ENCODE measurements around the gene DNM1. TPM values are rescaled to one million over a fixed set of nuclear protein-coding genes. Genes with fewer than 3 reads are reported as not detected.

DNM1 gene
- total and polyA plus RNA-seq, 10 of the 15 experiments (the other 5 are each of a cell fraction or from before 2014, with no cell fraction given), result 0.06 to 0.67 (median 0.19) TPM; not detected in 3

DNA sequence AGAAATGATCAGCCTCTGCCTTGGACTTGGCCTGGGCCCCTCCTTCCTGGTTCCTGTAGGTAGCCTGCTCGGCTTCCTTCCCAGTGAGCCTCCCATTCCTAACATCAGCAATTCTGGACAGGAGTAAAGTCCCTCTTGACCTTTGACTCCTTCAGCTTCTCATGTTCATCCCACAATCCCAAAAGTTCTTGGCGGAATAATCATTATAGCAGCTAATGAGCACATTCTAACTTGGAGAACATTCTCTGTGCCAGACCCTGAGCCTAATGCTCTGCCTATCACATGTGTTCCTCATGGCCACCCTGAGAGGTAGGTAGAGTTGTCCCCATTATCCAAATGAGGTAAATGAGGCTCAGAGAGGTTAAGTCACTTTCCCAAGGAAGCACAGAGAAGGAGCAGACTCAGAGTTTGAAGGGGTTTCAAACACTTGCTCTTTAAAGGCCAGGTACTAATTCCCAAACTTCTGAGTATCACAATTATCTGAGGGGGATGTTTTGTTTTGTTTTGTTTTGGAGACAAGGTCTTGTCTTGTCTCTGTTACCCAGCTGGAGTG, 94.1 kb downstream of the DNM1 start:
- BruUV-seq (replicated peaks), result no TSS peak
- no peaks in the 10 kb centered on the region for H3K79me2 ChIP-seq (ENCODE audit: control insufficient read depth, insufficient read depth, low read length)
- H3K4me1 ChIP-seq (ENCODE audit: control insufficient read depth, insufficient read depth, low read length), result no peaks in the 10 kb centered on the region
- ATAC-seq (no peak), FAIRE-seq (no peak), DNase-seq (ENCODE audit: low read depth, low spot score) (no peak)
- RAD21 ChIA-PET (ENCODE audit: unreplicated experiment), result interaction anchor here (0.8 kb wide), 1 partner anchor 44 kb away, joined by 3 read pairs; no protein-coding TSS in a partner anchor
- 75% methylated on average over 2 of the region's 2 CpGs for WGBS (ENCODE audit: insufficient coverage, insufficient replicate concordance, low lambda C conversion rate, missing lambda C conversion rate)
- H2AFZ ChIP-seq (ENCODE audit: control insufficient read depth, low read depth, low read length), result no peak overlapping the region
- intact Hi-C loops (cut with micrococcal nuclease; ENCODE audit: unreplicated experiment) (no loop called here), in situ Hi-C loops (cut with MboI) (no loop called here)
- TF ChIP-seq, protein P1, sequence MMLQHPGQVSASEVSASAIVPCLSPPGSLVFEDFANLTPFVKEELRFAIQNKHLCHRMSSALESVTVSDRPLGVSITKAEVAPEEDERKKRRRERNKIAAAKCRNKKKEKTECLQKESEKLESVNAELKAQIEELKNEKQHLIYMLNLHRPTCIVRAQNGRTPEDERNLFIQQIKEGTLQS (IDR thresholded peaks at IDR 0.05; ENCODE audit: borderline replicate concordance, extremely low read depth, low read depth, low read length), result no peak
- TF ChIP-seq EP300 (IDR thresholded peaks at IDR 0.05; ENCODE audit: borderline replicate concordance in 1 of 2, control insufficient read depth in 1 of 2, low read depth in 2 of 2, low read length in 2 of 2) (no peak), NFYB (IDR thresholded peaks at IDR 0.05; ENCODE audit: insufficient read depth, low read depth, low read length) (no peak), NFIC (IDR thresholded peaks at IDR 0.05; ENCODE audit: low read depth, low read length) (no peak), CBX5 (IDR thresholded peaks at IDR 0.05; ENCODE audit: low read depth) (no peak), MYB (IDR thresholded peaks at IDR 0.05; ENCODE audit: borderline replicate concordance, low read depth, low read length) (no peak), KDM1A (IDR thresholded peaks at IDR 0.05; ENCODE audit: borderline replicate concordance) (no peak), HDGF (IDR thresholded peaks at IDR 0.05) (no peak), SMAD1 (IDR thresholded peaks at IDR 0.05; ENCODE audit: low read depth, partially characterized antibody) (no peak), RCOR1 (conservative IDR thresholded peaks at IDR 0.05; ENCODE audit: low read depth, low read length) (no peak), SMAD5 (IDR thresholded peaks at IDR 0.05; ENCODE audit: low read depth) (no peak), ZNF274 (IDR thresholded peaks at IDR 0.05; ENCODE audit: insufficient read depth, insufficient read length) (no peak)
- TF ChIP-seq, protein P2, sequence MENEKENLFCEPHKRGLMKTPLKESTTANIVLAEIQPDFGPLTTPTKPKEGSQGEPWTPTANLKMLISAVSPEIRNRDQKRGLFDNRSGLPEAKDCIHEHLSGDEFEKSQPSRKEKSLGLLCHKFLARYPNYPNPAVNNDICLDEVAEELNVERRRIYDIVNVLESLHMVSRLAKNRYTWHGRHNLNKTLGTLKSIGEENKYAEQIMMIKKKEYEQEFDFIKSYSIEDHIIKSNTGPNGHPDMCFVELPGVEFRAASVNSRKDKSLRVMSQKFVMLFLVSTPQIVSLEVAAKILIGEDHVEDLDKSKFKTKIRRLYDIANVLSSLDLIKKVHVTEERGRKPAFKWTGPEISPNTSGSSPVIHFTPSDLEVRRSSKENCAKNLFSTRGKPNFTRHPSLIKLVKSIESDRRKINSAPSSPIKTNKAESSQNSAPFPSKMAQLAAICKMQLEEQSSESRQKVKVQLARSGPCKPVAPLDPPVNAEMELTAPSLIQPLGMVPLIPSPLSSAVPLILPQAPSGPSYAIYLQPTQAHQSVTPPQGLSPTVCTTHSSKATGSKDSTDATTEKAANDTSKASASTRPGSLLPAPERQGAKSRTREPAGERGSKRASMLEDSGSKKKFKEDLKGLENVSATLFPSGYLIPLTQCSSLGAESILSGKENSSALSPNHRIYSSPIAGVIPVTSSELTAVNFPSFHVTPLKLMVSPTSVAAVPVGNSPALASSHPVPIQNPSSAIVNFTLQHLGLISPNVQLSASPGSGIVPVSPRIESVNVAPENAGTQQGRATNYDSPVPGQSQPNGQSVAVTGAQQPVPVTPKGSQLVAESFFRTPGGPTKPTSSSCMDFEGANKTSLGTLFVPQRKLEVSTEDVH (IDR thresholded peaks at IDR 0.05; ENCODE audit: low read depth, partially characterized antibody), result no peak
- TF ChIP-seq, protein P3, sequence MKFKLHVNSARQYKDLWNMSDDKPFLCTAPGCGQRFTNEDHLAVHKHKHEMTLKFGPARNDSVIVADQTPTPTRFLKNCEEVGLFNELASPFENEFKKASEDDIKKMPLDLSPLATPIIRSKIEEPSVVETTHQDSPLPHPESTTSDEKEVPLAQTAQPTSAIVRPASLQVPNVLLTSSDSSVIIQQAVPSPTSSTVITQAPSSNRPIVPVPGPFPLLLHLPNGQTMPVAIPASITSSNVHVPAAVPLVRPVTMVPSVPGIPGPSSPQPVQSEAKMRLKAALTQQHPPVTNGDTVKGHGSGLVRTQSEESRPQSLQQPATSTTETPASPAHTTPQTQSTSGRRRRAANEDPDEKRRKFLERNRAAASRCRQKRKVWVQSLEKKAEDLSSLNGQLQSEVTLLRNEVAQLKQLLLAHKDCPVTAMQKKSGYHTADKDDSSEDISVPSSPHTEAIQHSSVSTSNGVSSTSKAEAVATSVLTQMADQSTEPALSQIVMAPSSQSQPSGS (IDR thresholded peaks at IDR 0.05; ENCODE audit: low read length), result no peak
- H3K9ac ChIP-seq (ENCODE audit: control insufficient read depth, insufficient read depth, low read length), result no peak overlapping the region
- SMC1A ChIA-PET (ENCODE audit: uncharacterized antibody, unreplicated experiment), result interaction anchor here (1.2 kb wide), 1 partner anchor 123 kb away, joined by 3 read pairs; no protein-coding TSS in a partner anchor
- H3K9me3 ChIP-seq (replicated peaks; ENCODE audit: control insufficient read depth, insufficient read depth, low read length), result no peaks in the 10 kb centered on the region
- H3K36me3 ChIP-seq (ENCODE audit: control insufficient read depth in 2 of 2, insufficient read depth in 2 of 2, low read length in 1 of 2), result no peaks in the 10 kb centered on the region
- CTCF ChIA-PET, result interaction anchor here (0.6 to 4.2 kb wide), 6 partner anchors 16 to 793 kb away, joined by 3 to 34 read pairs (median 3); no protein-coding TSS in a partner anchor
- POLR2A ChIA-PET, result no interaction called here
- no peak overlapping the region for H3K4me3 ChIP-seq
- no peaks in the 10 kb centered on the region for H4K20me1 ChIP-seq (ENCODE audit: control insufficient read depth, insufficient read depth)
- no peak overlapping the region for H3K27ac ChIP-seq (ENCODE audit: control insufficient read depth, insufficient read depth)
- no peaks in the 10 kb centered on the region for H3K27me3 ChIP-seq (replicated peaks in 1 of 2; ENCODE audit: control insufficient read depth in 2 of 2, insufficient read depth in 2 of 2, low read length in 1 of 2)
- no peak overlapping the region for H3K4me2 ChIP-seq (ENCODE audit: control insufficient read depth, insufficient read depth)
